DMS53 treated with DMSO at 0.1 percent for 48 hours (cell line): ENCODE measurements around the gene AGPAT1.
"Not testable (repeated sequence)": the region's sequence is repeated elsewhere in the genome, so short reads cannot be mapped to it uniquely, and the experiment has no call there.

Experiments
- DNase-seq: peaks from one replicate; lab custom pipeline; 2025; ENCODE audit not compliant: unreplicated experiment; lab: John Stamatoyannopoulos, UW

The AGPAT1 gene

GRCh38 chr6:32187725-32188380 lies 12.0 kb upstream of the AGPAT1 start:
- not testable (repeated sequence) for DNase-seq

GRCh38 chr6:32187009-32187709 lies 11.3 kb upstream of the AGPAT1 start:
- DNase-seq = no peak

- DNase-seq = not testable (repeated sequence)
Observed at GRCh38 chr6:32186151-32186840, 10.4 kb upstream of the AGPAT1 start.

GRCh38 chr6:32185681-32186131 lies 9.8 kb upstream of the AGPAT1 start:
- DNase-seq = not testable (repeated sequence)

- DNase-seq = no peak
Observed at GRCh38 chr6:32184084-32184640, 8.3 kb upstream of the AGPAT1 start, which contains the start of gene AGER. AGER (minus strand) TSS chr6:32184253; CDS start chr6:32184222, 31 bp downstream.

GRCh38 chr6:32183483-32184083 lies 7.7 kb upstream of the AGPAT1 start:
- no peak for DNase-seq

- DNase-seq = no peak
Observed at GRCh38 chr6:32183030-32183429, 7.1 kb upstream of the AGPAT1 start.

GRCh38 chr6:32182555-32182981 lies 6.7 kb upstream of the AGPAT1 start:
- no peak for DNase-seq

- DNase-seq = no peak
Observed at GRCh38 chr6:32181915-32182529, 6.1 kb upstream of the AGPAT1 start.

- DNase-seq = no peak
Observed at GRCh38 chr6:32181148-32181702, 5.3 kb upstream of the AGPAT1 start.

GRCh38 chr6:32179766-32180405 lies 4.0 kb upstream of the AGPAT1 start:
- no peak for DNase-seq

GRCh38 chr6:32178547-32179440 lies 2.9 kb upstream of the AGPAT1 start:
- DNase-seq = no peak

- DNase-seq = peak; percentile 99
Observed at GRCh38 chr6:32177788-32178546, 2.1 kb upstream of the AGPAT1 start, which contains the start of gene RNF5. RNF5 (plus strand) TSS chr6:32178405; CDS start chr6:32178512, 107 bp downstream.

GRCh38 chr6:32177183-32177787 lies 1.4 kb upstream of the AGPAT1 start:
- DNase-seq = peak; percentile 85

- no peak for DNase-seq
Observed at GRCh38 chr6:32176476-32177182, 745 bp upstream of the AGPAT1 start.

- no peak for DNase-seq
Observed at GRCh38 chr6:32175322-32175710, 568 bp downstream of the AGPAT1 start.

GRCh38 chr6:32174416-32174815 lies 1.5 kb downstream of the AGPAT1 start:
- no peak for DNase-seq
